ENCODE measurements around the gene AUTS2.

The AUTS2 gene

GRCh38 chr7:69608049-69608448, 9.8 kb downstream of the AUTS2 start:
- Mint-ChIP-seq H3K27me3 (ENCODE audit: low read depth, poor library complexity) (peaks cover 6% of the 10 kb centered on the region), H3K4me1 (peaks cover 12% of the 10 kb centered on the region), H3K4me3 (no peak overlapping the region), H3K27ac (no peak overlapping the region), H3K9me3 (no peaks in the 10 kb centered on the region), H3K36me3 (ENCODE audit: low read depth) (no peaks in the 10 kb centered on the region)
- no peak for TF ChIP-seq CTCF (IDR thresholded peaks at IDR 0.05)
- no peak for DNase-seq

GRCh38 chr7:69608878-69609277, 10.6 kb downstream of the AUTS2 start:
- peaks cover 6% of the 10 kb centered on the region for H3K27me3 Mint-ChIP-seq (ENCODE audit: low read depth, poor library complexity)
- no peaks in the 10 kb centered on the region for H3K9me3 Mint-ChIP-seq
- no peaks in the 10 kb centered on the region for H3K36me3 Mint-ChIP-seq (ENCODE audit: low read depth)
- H3K27ac Mint-ChIP-seq, result peak overlapping the region; percentile 18
- no peak for TF ChIP-seq CTCF (IDR thresholded peaks at IDR 0.05)
- H3K4me1 Mint-ChIP-seq, result peaks cover 21% of the 10 kb centered on the region
- no peak for DNase-seq
- H3K4me3 Mint-ChIP-seq, result peak overlapping the region; percentile 23

- Mint-ChIP-seq H3K9me3 (no peaks in the 10 kb centered on the region), H3K4me3 (no peak overlapping the region), H3K36me3 (ENCODE audit: low read depth) (no peaks in the 10 kb centered on the region), H3K4me1 (peaks cover 24% of the 10 kb centered on the region), H3K27me3 (ENCODE audit: low read depth, poor library complexity) (peaks cover 10% of the 10 kb centered on the region), H3K27ac (no peak overlapping the region)
- TF ChIP-seq CTCF (IDR thresholded peaks at IDR 0.05), result no peak
- DNase-seq, result no peak
These were observed 11.5 kb downstream of the AUTS2 start for GRCh38 chr7:69609541-69610373.

GRCh38 chr7:69610374-69611084, 12.3 kb downstream of the AUTS2 start:
- Mint-ChIP-seq H3K36me3 (ENCODE audit: low read depth) (no peaks in the 10 kb centered on the region), H3K27me3 (ENCODE audit: low read depth, poor library complexity) (peaks cover 10% of the 10 kb centered on the region), H3K27ac (no peak overlapping the region), H3K9me3 (no peaks in the 10 kb centered on the region), H3K4me3 (no peak overlapping the region), H3K4me1 (peaks cover 26% of the 10 kb centered on the region)
- TF ChIP-seq CTCF (IDR thresholded peaks at IDR 0.05), result no peak
- no peak for DNase-seq

- Mint-ChIP-seq H3K27me3 (ENCODE audit: low read depth, poor library complexity) (peaks cover 10% of the 10 kb centered on the region), H3K9me3 (no peaks in the 10 kb centered on the region), H3K36me3 (ENCODE audit: low read depth) (no peaks in the 10 kb centered on the region), H3K4me3 (no peak overlapping the region), H3K4me1 (peaks cover 50% of the 10 kb centered on the region), H3K27ac (no peak overlapping the region)
- DNase-seq, result no peak
- no peak for TF ChIP-seq CTCF (IDR thresholded peaks at IDR 0.05)
These were observed 14.7 kb downstream of the AUTS2 start for GRCh38 chr7:69612981-69613380.
